NCI-H524 treated with DMSO at 0.1 percent for 48 hours (cell line): ENCODE measurements around the gene DNAJC12.
"Not testable (repeated sequence)": the region's sequence is repeated elsewhere in the genome, so short reads cannot be mapped to it uniquely, and the experiment has no call there.

ENCODE experiments used
- DNase-seq: peaks from one replicate; lab custom pipeline; 2025; lab: John Stamatoyannopoulos, UW

Gene DNAJC12

DNA sequence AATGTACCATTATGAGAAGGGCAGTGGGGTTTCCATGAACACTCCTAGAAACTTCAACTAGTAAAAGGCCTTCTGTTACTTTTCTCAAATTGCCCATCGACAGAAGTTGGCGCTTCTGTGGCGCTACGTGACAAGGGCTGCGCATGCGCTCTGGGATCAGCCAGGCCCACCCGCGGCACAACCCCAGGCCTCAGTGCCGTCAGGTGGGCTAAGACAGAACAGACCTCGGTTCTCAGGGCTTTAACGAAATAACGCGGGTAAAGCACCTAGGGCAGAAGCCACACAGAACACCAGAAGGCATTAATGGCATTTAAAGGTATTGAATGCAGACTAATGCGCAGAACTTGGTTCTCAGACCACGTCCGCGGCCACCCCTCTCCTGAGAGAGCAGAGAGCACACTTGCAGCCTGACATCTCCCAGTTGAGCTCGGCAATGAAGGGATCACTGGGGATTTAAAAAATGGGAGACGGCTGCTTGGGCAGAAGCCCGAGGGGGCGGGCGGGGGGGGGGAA is 74.4 kb downstream of the DNAJC12 start:
- peak; percentile 17 for DNase-seq

DNA sequence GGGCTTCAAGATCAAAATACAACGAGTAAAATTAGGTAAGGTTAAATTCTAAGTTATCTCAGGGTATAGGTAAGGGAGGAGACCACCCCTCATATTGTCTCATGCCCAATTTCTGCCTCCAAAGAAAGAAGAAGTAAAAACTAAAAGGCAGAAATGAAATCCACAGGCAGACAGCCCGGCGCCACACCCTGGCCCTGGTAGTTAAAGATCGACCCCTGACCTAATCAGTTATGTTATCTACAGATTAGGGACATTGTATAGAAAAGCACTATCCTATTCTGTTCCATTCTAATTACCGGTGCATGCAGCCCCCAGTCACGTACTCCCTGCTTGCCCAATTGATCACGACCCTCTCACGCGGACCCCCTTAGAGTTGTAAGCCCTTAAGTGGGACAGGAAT is 75.4 kb downstream of the DNAJC12 start:
- not testable (repeated sequence) for DNase-seq

- no peak for DNase-seq
Measured at GRCh38 chr10:67760272-67760671, 77.7 kb downstream of the DNAJC12 start.
